Measurements from ENCODE around the gene MMP25. TPM values are rescaled to one million over a fixed set of nuclear protein-coding genes. Genes with fewer than 3 reads are reported as not detected.

MMP25 gene, protein sequence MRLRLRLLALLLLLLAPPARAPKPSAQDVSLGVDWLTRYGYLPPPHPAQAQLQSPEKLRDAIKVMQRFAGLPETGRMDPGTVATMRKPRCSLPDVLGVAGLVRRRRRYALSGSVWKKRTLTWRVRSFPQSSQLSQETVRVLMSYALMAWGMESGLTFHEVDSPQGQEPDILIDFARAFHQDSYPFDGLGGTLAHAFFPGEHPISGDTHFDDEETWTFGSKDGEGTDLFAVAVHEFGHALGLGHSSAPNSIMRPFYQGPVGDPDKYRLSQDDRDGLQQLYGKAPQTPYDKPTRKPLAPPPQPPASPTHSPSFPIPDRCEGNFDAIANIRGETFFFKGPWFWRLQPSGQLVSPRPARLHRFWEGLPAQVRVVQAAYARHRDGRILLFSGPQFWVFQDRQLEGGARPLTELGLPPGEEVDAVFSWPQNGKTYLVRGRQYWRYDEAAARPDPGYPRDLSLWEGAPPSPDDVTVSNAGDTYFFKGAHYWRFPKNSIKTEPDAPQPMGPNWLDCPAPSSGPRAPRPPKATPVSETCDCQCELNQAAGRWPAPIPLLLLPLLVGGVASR
- total RNA-seq: 10 to 100 TPM; 34.0 to 88.3 TPM

DNA sequence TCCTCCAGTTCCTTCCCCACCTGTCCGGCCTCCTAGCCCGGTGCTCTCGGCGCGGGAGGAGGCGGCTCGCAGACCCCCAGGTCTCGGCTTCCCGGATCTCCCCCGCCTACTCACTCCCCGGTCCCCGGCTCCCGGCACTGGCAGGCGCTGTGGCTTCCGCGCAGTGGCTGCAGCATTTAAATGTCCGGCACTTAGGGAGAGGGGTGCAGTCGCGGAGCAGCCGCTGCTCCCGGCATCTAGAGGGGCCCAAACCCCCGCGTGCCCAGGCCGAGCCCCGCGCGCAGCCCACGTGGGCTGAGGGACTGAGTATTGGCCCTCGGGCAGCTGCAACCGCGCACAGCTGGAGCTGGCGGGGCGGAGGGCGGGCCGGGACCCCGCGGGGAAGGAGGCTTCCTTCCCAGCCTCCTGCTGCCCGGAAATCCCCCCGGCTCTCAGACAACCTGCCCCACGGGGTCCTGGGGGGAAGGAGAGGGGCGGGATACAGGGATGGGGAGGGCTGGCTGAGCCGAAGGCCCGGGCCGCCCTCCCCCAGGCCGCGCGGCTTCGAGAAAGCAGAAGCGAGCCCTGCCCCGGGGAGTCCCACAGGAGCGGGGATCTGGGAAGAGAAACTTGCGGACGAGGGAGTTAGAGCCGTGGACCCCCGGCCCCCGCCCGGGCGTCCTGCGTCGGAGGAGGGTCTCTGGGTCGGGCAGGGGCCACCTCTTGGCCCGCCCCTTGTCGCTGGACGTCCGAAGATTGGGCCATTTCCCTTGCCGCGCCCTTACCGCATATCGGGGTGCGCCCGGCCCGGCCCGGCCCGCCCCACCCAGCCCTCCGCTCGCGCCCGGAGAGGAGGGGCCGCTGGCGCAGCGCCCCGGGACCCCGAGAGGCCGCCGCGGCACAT is at the start of gene MMP25:
TSS of gene MMP25 (plus strand) at position 804 of the 883 bp plus-strand sequence. CDS start 357 bp downstream, outside the sequence.
- peak within 1 kb of the TSS; percentile 83 for H3K27ac Mint-ChIP-seq
- no peaks in the 10 kb centered on the region for H3K9me3 Mint-ChIP-seq (ENCODE audit: low read depth)
- peaks cover 47% of the 10 kb centered on the region for H3K4me1 Mint-ChIP-seq

DNA sequence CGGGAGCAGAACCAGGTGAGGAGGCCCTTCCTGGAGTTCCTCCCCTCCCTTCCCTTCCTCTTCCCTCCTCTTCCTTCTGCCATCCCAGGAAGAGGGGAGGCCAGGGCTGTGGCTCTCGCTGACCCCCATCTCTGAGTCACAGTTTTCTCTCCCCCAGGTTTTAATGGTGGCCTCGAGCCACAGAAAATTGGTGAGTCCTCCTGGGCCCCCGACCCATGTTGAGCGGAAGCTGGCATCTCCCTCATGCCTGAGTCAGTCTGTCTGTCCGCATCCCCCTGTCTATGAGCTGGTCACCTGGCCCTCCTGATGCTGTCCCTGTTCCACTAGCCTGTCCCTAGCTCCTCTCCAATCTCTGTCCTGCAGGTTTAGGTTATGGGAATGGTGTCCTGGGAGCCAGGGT is 46.4 kb upstream of the MMP25 start:
- Mint-ChIP-seq H3K27me3 (peaks cover 12% of the 10 kb centered on the region), H3K36me3 (no peaks in the 10 kb centered on the region), H3K4me1 (peaks cover 8% of the 10 kb centered on the region), H3K9me3 (ENCODE audit: low read depth) (no peaks in the 10 kb centered on the region), H3K27ac (no peak overlapping the region), H3K4me3 (no peak overlapping the region)
- DNase-seq (no peak), ATAC-seq (no peak)
- CTCF ChIA-PET: interaction anchor here (19.2 kb wide), 1 partner anchor 27 kb away, joined by 370 read pairs; the partner anchor contains the start of genes HCFC1R1, THOC6 and TNFRSF12A

More for the DNA sequence above, at the start of gene MMP25:
- Mint-ChIP-seq H3K4me3 (peak within 1 kb of the TSS; percentile 88), H3K27me3 (peaks cover 10% of the 10 kb centered on the region), H3K36me3 (peaks cover 22% of the 10 kb centered on the region)
- CTCF ChIA-PET: interaction anchor here (0.6 to 15.3 kb wide), 6 partner anchors 12 to 88 kb away, joined by 3 to 342 read pairs (median 4); partner anchors contain the start of genes HCFC1R1, THOC6, TNFRSF12A and ZNF213
- DNase-seq (peak; percentile 60), ATAC-seq (peak; percentile 52)

DNA sequence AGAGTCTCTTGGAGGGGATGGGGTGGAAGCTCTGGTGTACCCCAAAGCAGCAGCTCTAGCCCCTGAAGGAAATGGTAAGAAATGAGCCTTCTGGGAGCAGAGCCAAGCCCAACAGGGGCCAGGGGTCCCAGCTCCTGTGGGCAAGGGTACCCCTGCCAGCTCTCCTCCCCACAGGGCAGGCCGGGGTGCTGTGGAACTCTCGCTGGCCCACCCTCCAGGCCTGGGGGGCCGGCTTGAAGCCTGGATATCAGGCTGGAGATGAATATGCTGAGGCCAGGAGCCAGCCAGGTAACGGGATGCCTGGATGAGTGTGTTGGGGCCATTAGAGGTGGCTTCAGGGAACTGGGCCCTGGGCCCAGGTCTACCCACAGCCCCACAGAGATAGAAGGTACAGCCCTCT is 45.8 kb upstream of the MMP25 start:
- Mint-ChIP-seq H3K36me3 (no peaks in the 10 kb centered on the region), H3K9me3 (ENCODE audit: low read depth) (no peaks in the 10 kb centered on the region), H3K27ac (no peak overlapping the region), H3K4me1 (peaks cover 9% of the 10 kb centered on the region), H3K27me3 (peaks cover 14% of the 10 kb centered on the region), H3K4me3 (no peak overlapping the region)
- DNase-seq: no peak
- CTCF ChIA-PET: interaction anchor here (19.2 kb wide), 1 partner anchor 26 kb away, joined by 370 read pairs; the partner anchor contains the start of genes HCFC1R1, THOC6 and TNFRSF12A
- ATAC-seq: no peak

DNA sequence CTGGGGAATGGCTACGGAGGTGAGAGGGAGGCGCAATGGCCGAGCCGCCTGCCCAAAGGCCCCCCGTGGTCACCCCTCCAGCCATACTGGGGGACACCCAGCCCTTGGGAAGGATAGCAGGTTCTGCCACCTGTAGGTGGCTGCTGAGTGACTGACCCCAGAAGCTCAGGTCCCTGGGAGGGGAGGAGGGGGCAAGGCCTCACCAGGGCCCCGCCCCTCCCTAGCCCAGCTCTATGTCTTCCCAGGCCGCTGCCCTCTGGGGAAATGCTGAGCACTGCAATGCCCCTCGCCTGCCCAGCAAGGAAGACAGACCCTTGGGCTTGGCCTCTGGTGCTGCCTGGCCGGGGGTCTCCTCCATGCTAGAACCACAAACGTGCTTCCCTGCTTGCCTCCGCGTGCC is 45.0 kb upstream of the MMP25 start:
- ATAC-seq: no peak
- Mint-ChIP-seq H3K27ac (no peak overlapping the region), H3K4me3 (no peak overlapping the region), H3K4me1 (peaks cover 9% of the 10 kb centered on the region), H3K36me3 (no peaks in the 10 kb centered on the region), H3K9me3 (ENCODE audit: low read depth) (no peaks in the 10 kb centered on the region), H3K27me3 (peaks cover 20% of the 10 kb centered on the region)
- CTCF ChIA-PET: interaction anchor here (1.4 to 19.2 kb wide), 2 partner anchors 26 to 57 kb away, joined by 5 to 370 read pairs; partner anchors contain the start of genes HCFC1R1, THOC6 and TNFRSF12A
- DNase-seq: no peak

DNA sequence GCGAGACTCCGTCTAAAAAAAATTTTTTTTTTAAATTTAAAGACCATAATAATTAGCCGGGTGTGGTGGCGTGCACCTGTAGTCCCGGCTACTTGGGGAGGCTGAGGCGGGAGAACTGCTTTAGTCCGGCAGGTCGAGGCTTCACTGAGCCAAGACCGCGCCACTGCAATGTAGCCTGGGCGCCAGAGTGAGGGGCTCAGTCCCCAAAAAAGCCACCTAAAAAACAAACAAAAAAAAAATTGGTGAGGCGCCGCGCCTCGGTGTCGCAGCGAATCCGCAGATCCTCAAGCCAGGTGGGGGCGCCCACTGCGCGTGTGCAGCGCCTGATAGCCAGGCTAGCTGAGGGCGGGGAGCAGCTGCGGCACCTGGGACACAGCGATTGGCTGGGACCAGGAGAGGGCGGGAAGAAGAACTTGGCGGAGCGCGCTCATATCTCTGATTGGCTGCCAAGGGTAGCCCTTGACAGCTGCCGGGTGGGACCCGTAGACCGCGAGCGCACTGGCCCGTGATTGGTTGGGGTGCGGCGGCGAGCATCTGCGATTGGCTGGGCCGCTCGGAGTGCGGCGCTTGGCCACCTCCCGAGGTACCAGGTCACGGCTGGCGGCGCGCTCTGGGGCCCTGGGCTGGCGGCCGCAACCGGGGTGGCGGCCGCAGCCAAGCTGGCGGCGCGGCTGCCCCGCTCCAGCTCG is 42.6 kb upstream of the MMP25 start:
- no peaks in the 10 kb centered on the region for H3K36me3 Mint-ChIP-seq
- DNase-seq: peak; percentile 99
- no peak overlapping the region for H3K27ac Mint-ChIP-seq
- H3K27me3 Mint-ChIP-seq: peaks cover 33% of the 10 kb centered on the region
- ATAC-seq: peak; percentile 99
- CTCF ChIA-PET: interaction anchor here (0.5 to 19.2 kb wide), 27 partner anchors 8 to 164 kb away, joined by 3 to 370 read pairs (median 4); partner anchors contain the start of genes HCFC1R1, IL32, KREMEN2 and PKMYT1
- H3K4me1 Mint-ChIP-seq: peaks cover 31% of the 10 kb centered on the region
- H3K9me3 Mint-ChIP-seq (ENCODE audit: low read depth): no peaks in the 10 kb centered on the region
- H3K4me3 Mint-ChIP-seq: peak overlapping the region; percentile 45

DNA sequence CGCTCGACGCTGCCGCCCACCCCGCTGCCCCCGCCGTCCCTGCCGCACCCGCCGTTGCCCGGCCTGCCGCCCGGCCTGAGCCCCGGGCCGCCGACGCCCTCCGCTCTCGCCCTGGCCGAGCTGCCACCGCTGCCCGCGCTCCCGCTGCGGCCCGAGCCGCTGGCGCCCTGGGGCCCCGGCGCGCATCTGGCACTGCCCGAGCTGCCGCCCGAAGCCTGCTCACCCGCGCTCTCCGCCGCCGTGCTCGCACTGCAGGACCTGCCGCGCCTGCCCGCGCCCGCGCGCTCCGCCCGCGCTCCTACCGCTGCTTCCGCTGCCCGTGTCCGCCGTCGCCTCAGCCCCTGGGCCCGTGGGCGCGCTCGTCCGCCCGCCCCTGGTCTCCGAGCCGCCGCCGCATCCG is 42.0 kb upstream of the MMP25 start:
- H3K27me3 Mint-ChIP-seq: peaks cover 29% of the 10 kb centered on the region
- CTCF ChIA-PET: interaction anchor here (0.5 to 19.2 kb wide), 26 partner anchors 8 to 163 kb away, joined by 3 to 370 read pairs (median 4); partner anchors contain the start of genes HCFC1R1, IL32, KREMEN2 and PKMYT1
- peak; percentile 10 for ATAC-seq
- H3K4me1 Mint-ChIP-seq: peaks cover 33% of the 10 kb centered on the region
- H3K36me3 Mint-ChIP-seq: no peaks in the 10 kb centered on the region
- no peak for DNase-seq
- H3K27ac Mint-ChIP-seq: no peak overlapping the region
- H3K9me3 Mint-ChIP-seq (ENCODE audit: low read depth): no peaks in the 10 kb centered on the region
- H3K4me3 Mint-ChIP-seq: no peak overlapping the region

DNA sequence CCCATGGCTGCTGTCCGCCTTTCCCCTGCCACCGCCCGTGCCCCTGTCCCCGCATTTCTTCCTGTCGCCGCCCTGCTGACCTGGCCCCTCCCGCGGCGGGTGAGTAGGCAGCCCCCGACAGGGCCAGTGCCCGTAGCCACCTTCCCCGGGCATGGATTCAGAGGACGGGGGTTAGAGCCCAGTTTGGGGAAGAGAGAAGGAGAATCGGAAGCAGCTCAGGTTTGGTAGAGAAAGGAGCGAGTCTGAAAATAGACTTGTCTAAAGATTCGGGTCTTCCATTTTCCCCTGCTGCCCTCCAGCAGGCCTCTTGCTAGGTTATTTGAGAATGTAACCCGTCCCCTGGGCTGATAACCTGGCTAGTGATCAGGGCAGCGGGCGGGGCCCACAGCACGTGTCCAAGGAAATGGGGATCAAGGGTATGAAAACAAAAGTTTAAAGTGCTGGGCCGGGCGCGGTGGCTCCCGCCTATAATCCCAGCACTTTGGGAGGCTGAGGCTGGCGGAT is 41.5 kb upstream of the MMP25 start:
- Mint-ChIP-seq H3K27ac (no peak overlapping the region), H3K9me3 (ENCODE audit: low read depth) (no peaks in the 10 kb centered on the region), H3K36me3 (no peaks in the 10 kb centered on the region), H3K27me3 (peaks cover 29% of the 10 kb centered on the region), H3K4me1 (peaks cover 33% of the 10 kb centered on the region), H3K4me3 (peak overlapping the region; percentile 51)
- ATAC-seq (no peak), DNase-seq (no peak)
- CTCF ChIA-PET: interaction anchor here (1.4 to 19.2 kb wide), 6 partner anchors 10 to 125 kb away, joined by 3 to 370 read pairs (median 8); partner anchors contain the start of genes HCFC1R1, KREMEN2, THOC6 and TNFRSF12A

DNA sequence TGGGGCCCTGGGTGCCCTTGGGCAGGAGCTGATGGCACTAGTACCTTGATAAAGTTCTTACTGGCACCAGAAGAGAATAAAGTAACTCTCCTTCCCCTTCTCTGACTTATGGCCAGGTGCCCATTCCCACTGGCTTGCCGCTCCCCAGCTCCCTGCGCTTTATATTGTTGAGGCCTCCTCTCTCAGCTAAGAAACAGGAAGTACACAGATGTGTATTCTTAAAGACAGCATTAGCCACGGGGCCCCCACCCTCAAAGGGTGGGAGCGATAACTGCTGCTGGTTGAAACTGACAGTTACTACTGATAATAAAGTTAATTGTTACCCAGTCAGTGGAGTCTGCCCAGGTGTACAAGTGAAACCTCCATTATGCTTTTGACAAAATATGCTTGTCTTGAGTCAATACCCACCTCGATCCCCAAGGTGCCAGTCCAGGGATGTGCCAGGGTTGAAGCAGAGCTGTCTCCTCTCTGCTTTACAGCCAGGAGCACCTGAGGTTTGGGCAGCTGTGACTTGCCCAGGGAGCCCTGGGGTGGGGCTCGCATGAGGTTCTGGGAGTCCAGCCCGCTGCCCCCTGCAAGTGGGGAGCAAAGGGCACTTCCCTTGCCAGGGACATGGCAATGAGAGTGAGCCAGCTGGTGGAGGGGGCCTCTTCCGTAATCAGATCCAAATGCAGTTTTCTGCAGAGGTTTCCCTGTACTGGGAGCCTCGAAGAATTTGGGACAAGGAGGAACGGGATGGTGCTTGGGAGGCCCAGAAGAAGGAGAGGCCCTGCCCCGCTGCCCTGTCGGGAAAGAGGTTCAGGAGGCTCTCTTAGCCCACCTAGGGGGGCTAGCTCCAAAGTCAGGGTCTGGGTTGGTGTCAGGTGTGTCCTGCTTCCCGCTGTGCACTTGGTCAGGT is 39.1 kb upstream of the MMP25 start:
- H3K27ac Mint-ChIP-seq: no peak overlapping the region

DNA sequence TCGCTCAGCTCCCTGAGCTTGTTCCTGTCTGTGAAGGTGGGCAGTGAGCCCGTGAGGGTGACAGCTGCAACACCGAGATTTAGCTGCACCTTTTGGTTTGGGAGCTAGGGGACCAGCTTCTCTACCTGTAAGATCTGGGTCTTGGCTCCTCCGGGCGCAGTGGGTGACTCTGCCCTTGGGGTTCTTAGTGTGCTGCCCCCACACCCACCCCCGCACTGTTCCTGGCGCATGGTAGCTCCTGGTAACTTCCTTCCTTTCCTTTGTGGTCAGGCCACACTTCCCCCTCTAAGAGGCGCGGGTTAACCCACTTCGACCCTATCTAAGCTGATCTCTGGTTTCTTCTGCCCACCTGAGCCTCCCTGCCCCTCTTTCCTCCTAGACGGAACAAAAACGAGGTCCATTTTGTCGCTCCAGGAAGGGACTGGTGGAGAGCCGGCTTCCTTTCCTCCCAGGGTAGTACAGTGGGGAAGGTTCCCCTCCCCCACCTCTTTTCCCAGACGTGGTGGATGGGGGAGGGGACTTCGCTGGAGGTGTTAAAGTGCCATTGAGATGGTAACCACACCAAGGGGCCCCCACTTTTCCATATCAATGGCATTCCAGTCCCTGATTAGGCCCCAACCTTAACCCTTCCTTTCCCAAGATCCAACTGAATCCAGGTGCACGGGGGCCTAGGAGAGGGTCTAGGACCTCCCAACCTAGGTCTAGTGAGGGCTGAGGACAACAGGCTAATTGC is 38.2 kb upstream of the MMP25 start:
- Mint-ChIP-seq H3K4me3 (no peak overlapping the region), H3K27ac (peak overlapping the region; percentile 7), H3K27me3 (peaks cover 41% of the 10 kb centered on the region), H3K36me3 (no peaks in the 10 kb centered on the region), H3K9me3 (ENCODE audit: low read depth) (no peaks in the 10 kb centered on the region), H3K4me1 (peaks cover 31% of the 10 kb centered on the region)
- DNase-seq: no peak
- CTCF ChIA-PET: interaction anchor here (2.4 to 19.2 kb wide), 3 partner anchors 19 to 121 kb away, joined by 10 to 370 read pairs (median 12); partner anchors contain the start of genes HCFC1R1, THOC6 and TNFRSF12A
- no peak for ATAC-seq

More for the DNA sequence above, 39.1 kb upstream of the MMP25 start:
- DNase-seq: no peak
- ATAC-seq: no peak
- Mint-ChIP-seq H3K9me3 (ENCODE audit: low read depth) (no peaks in the 10 kb centered on the region), H3K4me3 (no peak overlapping the region), H3K4me1 (peaks cover 33% of the 10 kb centered on the region), H3K36me3 (no peaks in the 10 kb centered on the region), H3K27me3 (peaks cover 36% of the 10 kb centered on the region)
- CTCF ChIA-PET: interaction anchor here (2.4 to 19.2 kb wide), 3 partner anchors 20 to 122 kb away, joined by 10 to 370 read pairs (median 12); partner anchors contain the start of genes HCFC1R1, THOC6 and TNFRSF12A

DNA sequence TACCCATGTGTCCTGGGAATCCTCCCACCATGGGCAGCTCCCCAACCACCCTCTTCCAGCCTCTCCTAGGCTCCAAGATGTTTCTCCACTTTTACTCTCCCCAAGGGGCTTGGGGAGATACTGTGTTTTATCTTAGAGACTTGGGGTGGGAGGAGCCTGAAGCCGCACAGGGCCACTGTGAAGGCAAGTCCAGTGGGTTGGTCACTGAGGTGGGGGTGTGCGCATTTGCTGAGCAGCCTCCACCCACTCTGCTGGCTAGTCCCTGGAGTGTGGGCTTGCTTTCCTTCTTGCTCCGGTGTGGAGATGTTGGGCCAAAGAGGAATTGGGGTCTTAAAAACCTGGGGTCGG is 37.7 kb upstream of the MMP25 start:
- Mint-ChIP-seq H3K27me3 (peaks cover 41% of the 10 kb centered on the region), H3K4me3 (no peak overlapping the region), H3K36me3 (no peaks in the 10 kb centered on the region), H3K27ac (no peak overlapping the region), H3K4me1 (peaks cover 30% of the 10 kb centered on the region), H3K9me3 (ENCODE audit: low read depth) (no peaks in the 10 kb centered on the region)
- no peak for ATAC-seq
- no peak for DNase-seq
- CTCF ChIA-PET: interaction anchor here (2.4 to 19.2 kb wide), 2 partner anchors 18 to 39 kb away, joined by 10 to 370 read pairs; partner anchors contain the start of genes HCFC1R1, THOC6 and TNFRSF12A
